Epidermal melanocyte (primary cell): ENCODE results near the gene TXNIP.

Experiments used
- DNase-seq: peaks from one replicate; pipeline ENCODE4 v3.0.0; 2011; ENCODE audit warnings: low spot score; ENCODE audit not compliant: insufficient read length

TXNIP gene

DNA sequence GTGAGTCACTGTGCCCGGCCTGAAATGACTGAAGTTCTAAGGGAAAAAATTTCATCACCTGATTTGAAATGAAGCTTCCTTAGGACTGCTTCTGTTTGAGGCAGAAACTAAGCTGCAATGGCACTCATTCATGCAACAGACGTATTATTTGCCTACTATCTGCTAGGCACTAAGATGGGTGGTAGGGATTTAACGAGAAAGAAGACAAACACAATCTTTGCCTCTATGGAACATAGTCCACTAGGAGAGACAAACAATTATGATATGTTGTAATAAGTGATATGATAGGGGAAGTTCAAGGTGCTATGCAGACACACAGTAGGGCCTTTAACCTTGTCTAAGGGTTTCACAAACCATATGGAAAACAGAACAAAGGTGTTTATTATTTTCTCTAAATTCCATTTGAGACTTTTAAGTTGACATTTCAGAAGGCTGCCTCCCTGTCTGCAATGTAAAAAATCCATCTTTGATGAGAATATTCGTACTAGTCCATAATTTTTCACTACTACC is 49.8 kb downstream of the TXNIP start:
- no peak for DNase-seq

DNA sequence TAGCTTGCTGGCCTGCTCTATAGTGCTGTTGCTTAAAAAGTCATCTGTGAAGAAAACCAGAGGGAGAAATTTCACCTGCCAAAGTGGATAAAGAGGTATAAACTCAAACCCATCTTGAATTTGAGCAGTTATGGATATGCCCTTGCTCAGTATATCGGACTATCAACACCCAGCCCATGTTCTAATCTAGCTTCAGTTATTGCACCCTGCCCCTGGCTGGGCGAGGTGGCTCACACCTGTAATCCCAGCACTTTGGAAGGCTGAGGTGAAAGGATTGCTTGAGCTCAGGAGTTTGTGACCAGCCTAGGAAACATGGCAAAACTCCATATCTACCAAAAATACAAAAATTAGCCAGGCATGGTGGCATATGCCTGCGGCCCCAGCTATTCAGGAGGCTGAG is 51.8 kb downstream of the TXNIP start:
- no peak for DNase-seq

GRCh38 chr1:145942871-145943270 is 53.5 kb downstream of the TXNIP start:
- DNase-seq = no peak
